ENCODE measurements around the gene SEMA5A.

Gene SEMA5A, protein sequence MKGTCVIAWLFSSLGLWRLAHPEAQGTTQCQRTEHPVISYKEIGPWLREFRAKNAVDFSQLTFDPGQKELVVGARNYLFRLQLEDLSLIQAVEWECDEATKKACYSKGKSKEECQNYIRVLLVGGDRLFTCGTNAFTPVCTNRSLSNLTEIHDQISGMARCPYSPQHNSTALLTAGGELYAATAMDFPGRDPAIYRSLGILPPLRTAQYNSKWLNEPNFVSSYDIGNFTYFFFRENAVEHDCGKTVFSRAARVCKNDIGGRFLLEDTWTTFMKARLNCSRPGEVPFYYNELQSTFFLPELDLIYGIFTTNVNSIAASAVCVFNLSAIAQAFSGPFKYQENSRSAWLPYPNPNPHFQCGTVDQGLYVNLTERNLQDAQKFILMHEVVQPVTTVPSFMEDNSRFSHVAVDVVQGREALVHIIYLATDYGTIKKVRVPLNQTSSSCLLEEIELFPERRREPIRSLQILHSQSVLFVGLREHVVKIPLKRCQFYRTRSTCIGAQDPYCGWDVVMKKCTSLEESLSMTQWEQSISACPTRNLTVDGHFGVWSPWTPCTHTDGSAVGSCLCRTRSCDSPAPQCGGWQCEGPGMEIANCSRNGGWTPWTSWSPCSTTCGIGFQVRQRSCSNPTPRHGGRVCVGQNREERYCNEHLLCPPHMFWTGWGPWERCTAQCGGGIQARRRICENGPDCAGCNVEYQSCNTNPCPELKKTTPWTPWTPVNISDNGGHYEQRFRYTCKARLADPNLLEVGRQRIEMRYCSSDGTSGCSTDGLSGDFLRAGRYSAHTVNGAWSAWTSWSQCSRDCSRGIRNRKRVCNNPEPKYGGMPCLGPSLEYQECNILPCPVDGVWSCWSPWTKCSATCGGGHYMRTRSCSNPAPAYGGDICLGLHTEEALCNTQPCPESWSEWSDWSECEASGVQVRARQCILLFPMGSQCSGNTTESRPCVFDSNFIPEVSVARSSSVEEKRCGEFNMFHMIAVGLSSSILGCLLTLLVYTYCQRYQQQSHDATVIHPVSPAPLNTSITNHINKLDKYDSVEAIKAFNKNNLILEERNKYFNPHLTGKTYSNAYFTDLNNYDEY

DNA sequence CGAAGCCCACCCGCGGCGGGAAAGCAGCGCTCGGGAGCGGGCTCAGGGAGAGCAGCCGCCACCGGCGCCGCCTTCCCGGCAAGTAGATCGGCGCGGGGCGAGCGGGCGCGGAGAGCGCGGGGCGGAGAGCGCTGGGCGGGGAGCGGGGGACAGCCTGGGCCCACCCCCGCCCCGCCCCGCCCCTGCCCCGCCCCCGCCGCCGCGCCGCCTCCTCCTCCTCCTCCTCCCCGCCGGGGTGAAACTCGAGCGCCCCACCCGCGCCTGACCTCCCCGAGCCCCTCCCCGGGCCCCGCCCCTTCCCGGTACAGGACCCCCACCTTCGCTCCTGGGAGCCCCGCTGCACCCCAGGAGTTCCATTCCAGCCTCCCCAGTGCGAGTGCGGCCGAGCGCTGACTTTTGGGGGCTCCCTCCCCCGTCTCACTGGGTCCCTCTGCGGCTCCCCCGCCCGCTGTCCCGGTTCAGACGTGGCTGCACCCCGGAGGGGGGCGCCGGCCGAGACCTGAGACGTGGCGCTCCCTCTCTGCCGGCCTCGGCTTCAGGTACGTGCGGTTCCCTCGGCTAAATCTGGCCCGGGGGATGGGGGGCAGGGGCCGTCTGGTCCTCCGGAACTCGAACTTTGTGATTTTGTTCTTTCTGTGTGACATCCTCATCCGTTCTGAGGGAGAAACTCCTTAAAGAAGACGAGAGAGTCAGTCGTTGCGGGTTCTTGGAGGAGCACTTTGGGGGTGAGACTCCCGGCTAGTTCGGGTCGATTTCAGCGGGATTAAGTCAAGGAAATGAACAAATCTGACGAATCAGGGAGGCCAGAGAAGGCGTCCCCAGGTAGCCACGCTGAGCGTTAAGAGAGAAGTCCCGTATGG is at the start of gene SEMA5A:
Gene SEMA5A (minus strand): TSS at position 84 of the 860 bp plus-strand sequence. CDS start 166,129 bp downstream, outside the sequence.
- DNase-seq, result peak; percentile 78

DNA sequence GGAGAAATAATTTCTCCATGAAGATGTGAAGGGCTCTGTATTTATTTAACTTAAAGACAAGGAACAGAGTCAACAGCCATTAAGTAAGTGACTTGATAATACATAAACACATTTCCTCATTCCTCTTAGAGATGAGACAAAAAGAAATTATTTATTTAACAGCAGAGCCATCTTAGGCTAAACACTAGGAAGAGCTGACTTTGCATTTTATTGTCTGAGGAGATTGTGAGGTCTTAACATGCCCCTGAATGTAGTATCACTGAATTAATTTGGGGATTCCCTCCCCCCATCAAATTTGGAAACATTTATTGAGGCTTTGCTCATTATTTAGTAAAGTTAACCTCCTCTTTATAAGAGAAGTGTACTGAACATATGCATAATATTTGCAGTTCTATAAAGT is 49.0 kb upstream of the SEMA5A start:
- DNase-seq, result no peak

GRCh38 chr5:9589049-9589835 is 43.4 kb upstream of the SEMA5A start:
- no peak for DNase-seq

DNA sequence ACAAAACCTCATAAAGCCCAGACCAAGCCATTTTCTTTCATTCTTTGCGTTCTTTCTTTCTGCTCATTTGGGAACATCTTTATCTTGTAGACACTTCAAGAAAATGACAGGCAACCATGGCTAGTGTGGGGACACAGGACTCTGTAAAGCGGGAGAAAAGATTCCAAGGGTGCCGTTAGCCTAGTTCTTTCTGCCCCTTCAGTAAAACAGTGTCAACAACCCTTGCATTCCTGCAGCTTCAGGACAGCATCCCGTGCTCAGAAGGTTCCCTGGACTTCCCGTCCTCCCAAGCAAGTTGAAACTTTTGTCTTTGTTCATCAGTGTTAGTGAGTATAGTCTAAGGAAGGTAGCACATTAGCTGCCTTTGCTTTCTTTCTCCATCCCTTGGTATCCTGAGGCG is 42.4 kb upstream of the SEMA5A start:
- no peak for DNase-seq

DNA sequence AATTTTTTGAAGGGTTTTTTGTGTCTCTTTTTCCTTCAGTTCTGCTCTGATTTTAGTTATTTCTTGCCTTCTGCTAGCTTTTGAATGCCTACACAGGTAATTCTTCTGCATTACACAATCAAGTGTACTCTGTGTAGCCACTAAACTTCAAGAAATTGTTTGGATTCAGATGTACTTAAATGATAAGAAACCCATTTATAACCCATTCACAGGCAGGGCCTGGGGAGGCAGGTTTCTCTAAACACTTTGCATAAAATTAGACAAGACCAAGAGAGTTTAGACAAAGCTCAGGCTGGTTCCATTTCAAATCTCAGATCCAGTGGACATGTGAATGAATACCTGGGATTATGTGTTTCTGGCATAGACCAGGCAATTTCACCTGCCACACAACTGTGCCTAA is 41.3 kb upstream of the SEMA5A start:
- DNase-seq, result no peak

GRCh38 chr5:9582406-9582805 is 36.5 kb upstream of the SEMA5A start:
- DNase-seq, result no peak

GRCh38 chr5:9573796-9574195 is 27.9 kb upstream of the SEMA5A start:
- DNase-seq, result no peak

GRCh38 chr5:9572246-9572645 is 26.4 kb upstream of the SEMA5A start:
- DNase-seq, result no peak

- DNase-seq, result no peak
Observed at GRCh38 chr5:9570876-9571275, 25.0 kb upstream of the SEMA5A start.

- no peak for DNase-seq
Observed at GRCh38 chr5:9567039-9567438, 21.2 kb upstream of the SEMA5A start.

DNA sequence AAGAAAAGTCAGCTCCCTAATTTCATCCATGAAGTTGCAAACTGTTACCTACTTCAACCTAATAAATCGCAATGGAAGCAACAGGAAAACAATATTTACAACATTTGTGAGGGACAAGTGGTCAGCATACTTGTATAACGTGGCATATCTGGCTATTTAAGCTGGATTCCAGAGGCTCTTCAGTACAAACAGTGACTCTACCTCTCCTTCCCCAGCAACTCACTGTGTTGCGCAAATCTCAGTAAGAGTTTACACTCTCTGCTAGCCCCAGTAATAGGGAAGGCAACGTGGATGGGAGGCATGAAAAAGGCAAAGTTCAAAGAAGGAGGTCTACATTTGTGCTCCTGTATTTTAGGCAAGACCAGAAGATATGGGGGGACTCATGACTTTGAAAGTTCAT is 18.9 kb upstream of the SEMA5A start:
- DNase-seq, result no peak

DNA sequence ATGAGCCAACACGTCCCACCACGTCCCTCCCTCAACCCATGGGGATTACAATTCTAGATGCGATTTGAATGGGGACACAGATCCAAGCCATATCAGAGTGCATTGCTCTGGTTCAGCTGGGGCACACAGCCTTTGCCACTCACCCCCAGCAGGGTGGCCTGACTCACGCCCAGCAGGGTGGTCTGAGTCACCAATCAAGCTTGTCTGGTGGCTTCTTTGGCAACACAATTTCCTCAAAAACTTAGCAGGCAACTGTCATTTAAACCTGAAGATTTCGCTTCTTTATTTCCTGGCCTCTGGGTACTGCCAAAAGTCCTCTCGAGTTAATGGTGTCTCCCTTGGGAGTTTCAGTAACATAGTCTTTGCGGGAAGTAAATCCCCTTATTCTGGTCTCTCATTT is 16.3 kb upstream of the SEMA5A start:
- no peak for DNase-seq

DNA sequence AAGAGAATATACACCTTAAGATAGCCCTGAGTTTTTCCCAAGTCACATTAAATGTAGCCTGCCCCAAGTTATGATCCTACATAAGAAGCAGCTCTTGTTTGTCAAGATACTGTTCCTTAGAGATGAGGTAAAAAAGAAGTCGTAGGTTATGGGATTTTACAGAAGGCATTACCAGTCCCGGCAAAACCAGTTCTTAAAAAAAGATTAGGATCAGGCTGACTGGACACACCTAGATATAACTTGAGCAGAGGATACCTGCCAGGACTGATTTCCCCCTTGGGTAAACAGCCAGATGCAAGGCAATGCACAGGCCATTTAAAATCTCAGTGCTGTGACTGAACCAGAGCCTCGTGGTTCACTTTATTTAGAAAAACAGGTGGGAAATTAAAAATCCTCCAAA is 14.1 kb upstream of the SEMA5A start:
- DNase-seq, result no peak

DNA sequence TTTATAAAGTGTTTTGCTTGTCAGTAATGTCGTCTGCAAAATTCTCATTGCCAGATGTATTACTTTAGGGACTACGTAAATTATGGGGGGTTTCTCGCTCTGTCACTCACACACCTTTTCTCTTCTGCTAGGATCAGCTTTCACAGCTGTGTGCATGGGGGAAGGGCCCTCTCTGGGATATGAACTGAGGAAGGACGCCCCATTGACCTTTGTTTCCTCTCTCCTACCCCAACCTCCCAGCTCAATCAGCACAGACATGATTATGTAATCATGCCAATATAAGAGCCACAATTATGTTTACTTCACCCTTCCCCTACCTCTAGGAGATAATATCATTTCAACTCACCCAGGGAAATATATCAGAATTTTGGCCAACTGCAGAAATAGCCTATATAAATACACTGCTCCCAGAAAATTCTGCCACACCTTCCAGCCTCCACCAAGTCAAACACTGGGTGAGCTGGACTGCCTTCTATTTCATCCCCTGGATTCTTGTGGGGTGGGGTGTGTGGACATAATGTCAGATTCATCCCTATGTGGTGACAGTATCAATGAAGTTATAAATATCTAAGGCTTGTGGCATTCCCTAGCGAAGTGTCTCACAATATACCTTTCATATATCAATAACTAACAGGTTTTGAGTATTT is 12.6 kb upstream of the SEMA5A start:
- DNase-seq, result no peak

DNA sequence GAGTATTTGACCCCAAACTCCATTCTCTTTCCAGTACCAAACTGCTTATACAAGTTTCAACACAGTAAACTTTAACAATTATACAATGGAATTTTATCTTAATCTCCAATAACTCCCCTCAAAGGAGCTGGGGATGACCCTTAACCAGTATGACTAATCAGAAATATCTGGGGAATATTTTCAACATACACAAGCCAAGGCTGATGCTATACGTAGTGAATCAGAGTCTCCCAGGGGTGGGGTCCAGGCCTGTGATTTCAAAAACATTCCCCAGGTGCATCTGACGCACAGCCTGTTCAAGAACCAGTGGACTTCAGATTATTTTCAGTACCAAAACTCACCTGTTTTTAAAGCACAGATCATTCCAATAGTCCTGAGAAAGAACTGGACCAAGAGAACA is 11.8 kb upstream of the SEMA5A start:
- no peak for DNase-seq

GRCh38 chr5:9555961-9556360 is 10.1 kb upstream of the SEMA5A start:
- DNase-seq, result no peak

- DNase-seq, result no peak
Observed at GRCh38 chr5:9554122-9554521, 8.2 kb upstream of the SEMA5A start.

- no peak for DNase-seq
Observed at GRCh38 chr5:9553561-9553960, 7.7 kb upstream of the SEMA5A start.

- no peak for DNase-seq
Observed at GRCh38 chr5:9551567-9552537, 6.0 kb upstream of the SEMA5A start.

- DNase-seq, result no peak
Observed at GRCh38 chr5:9549941-9550340, 4.1 kb upstream of the SEMA5A start.

All from activated effector memory CD4-positive, alpha-beta T cell treated with anti-CD3 and anti-CD28 coated beads, Interleukin-2, amount 50 U/mL, for 16 hours (primary cell).